OCI-LY1 (cell line): ENCODE data around the gene FHOD3.

Experiments used
- H2AFZ ChIP-seq: fragments of 200-600 bp; sonication (generic), shearing (Covaris generic); 2 replicates; pipeline ENCODE4 v1.6.0; 2014; ENCODE audit warnings: antibody characterized with exemption, mild to moderate bottlenecking, low read length
- H3F3A ChIP-seq: fragments of 200-600 bp; sonication (generic), shearing (Covaris generic); 2 replicates; pipeline ENCODE4 v1.6.0; 2014; ENCODE audit warnings: mild to moderate bottlenecking, antibody characterized with exemption, low read length, moderate library complexity; ENCODE audit not compliant: insufficient read depth
- H3K27ac ChIP-seq: fragments of 200-600 bp; sonication (generic); 2 replicates; pipeline ENCODE4 v1.5.1; 2014; ENCODE audit warnings: low read length, mixed run types, mild to moderate bottlenecking, low read depth; ENCODE audit not compliant: poor library complexity, severe bottlenecking
- H3K27me3 ChIP-seq: fragments of 200-600 bp; sonication (generic); 2 replicates; pipeline ENCODE4 v1.6.0; 2014; ENCODE audit warnings: antibody characterized with exemption, mild to moderate bottlenecking, low read length, moderate library complexity; ENCODE audit not compliant: insufficient read depth
- H3K36me3 ChIP-seq: fragments of 200-600 bp; sonication (generic); 2 replicates; pipeline ENCODE4 v1.6.1; 2014; ENCODE audit warnings: mild to moderate bottlenecking, antibody characterized with exemption, low read length, moderate library complexity, mixed read lengths; ENCODE audit not compliant: insufficient read depth
- H3K4me1 ChIP-seq: fragments of 200-600 bp; sonication (generic); 2 replicates; pipeline ENCODE4 v1.5.1; 2014; ENCODE audit warnings: mild to moderate bottlenecking, low read length, moderate library complexity; ENCODE audit not compliant: insufficient read depth, severe bottlenecking
- H3K4me2 ChIP-seq: fragments of 200-600 bp; sonication (generic), shearing (Covaris generic); 2 replicates; pipeline ENCODE4 v1.6.1; 2014; ENCODE audit warnings: low read length
- H3K4me3 ChIP-seq: fragments of 200-600 bp; sonication (generic); 2 replicates; pipeline ENCODE4 v1.5.1; 2014; ENCODE audit warnings: low read length, low read depth, mild to moderate bottlenecking, mixed read lengths; ENCODE audit not compliant: poor library complexity, severe bottlenecking
- H3K79me2 ChIP-seq: fragments of 200-600 bp; shearing (Covaris generic); 2 replicates; pipeline ENCODE4 v1.6.1; 2016; ENCODE audit warnings: mixed run types, low read length, mixed read lengths; ENCODE audit not compliant: insufficient read depth
- H3K9ac ChIP-seq: fragments of 200-600 bp; sonication (generic), shearing (Covaris generic); 2 replicates; pipeline ENCODE4 v1.6.1; 2014; ENCODE audit warnings: mild to moderate bottlenecking, low read length, mixed read lengths
- H3K9me2 ChIP-seq: fragments of 200-600 bp; sonication (generic), shearing (Covaris generic); 2 replicates; pipeline ENCODE4 v1.6.1; 2014; ENCODE audit warnings: low read depth, mild to moderate bottlenecking, low read length, mixed read lengths
- H3K9me3 ChIP-seq: fragments of 200-600 bp; shearing (Covaris generic); 2 replicates; pipeline ENCODE4 v1.6.1; 2014; ENCODE audit warnings: low read length, mixed read lengths
- H4K20me1 ChIP-seq: fragments of 200-600 bp; sonication (generic), shearing (Covaris generic); 2 replicates; pipeline ENCODE4 v1.6.0; 2016; ENCODE audit warnings: mild to moderate bottlenecking, low read length; ENCODE audit not compliant: insufficient read depth
- CTCF ChIP-seq: fragments of 200-600 bp; sonication (generic), shearing (Covaris generic); IDR thresholded peaks from 2 replicates; pipeline ENCODE4 v1.5.1; 2017; ENCODE audit warnings: mild to moderate bottlenecking, antibody characterized with exemption, low read length, moderate library complexity, mixed read lengths
- EZH2 ChIP-seq: fragments of 200-600 bp; sonication (generic), shearing (Covaris generic); IDR thresholded peaks from 2 replicates; pipeline ENCODE4 v1.8.0; 2017; ENCODE audit warnings: borderline replicate concordance, mixed run types, mild to moderate bottlenecking, antibody characterized with exemption, low read length, moderate library complexity, mixed read lengths

Gene FHOD3

DNA sequence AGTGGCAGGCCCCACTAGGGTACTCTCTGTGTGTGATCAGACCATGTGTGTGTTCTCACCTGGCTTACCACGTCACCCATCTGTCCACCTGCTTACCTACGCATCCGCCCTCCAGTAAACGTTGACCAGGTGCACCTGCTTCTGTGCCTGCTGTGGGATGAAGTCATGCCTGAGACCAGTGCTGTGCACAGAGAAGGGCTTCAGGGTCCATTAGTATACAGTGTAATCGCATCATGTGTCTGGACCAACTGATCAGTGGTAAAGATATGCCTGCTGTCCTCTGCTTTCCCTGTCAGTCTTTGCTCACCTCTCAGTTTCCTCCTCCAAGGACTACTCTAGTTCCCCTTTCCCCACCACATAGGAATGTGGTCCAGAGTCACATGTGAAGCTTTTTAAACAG lies 109.3 kb downstream of the FHOD3 start:
- Histone ChIP-seq H3K4me3 (no peak overlapping the region), H3K4me2 (no peak overlapping the region), H3K9ac (no peak overlapping the region), H4K20me1 (no peaks in the 10 kb centered on the region), H3K27ac (no peak overlapping the region), H2AFZ (no peak overlapping the region), H3K36me3 (no peaks in the 10 kb centered on the region), H3K9me3 (no peaks in the 10 kb centered on the region), H3K9me2 (no peaks in the 10 kb centered on the region), H3K79me2 (no peaks in the 10 kb centered on the region), H3K27me3 (no peaks in the 10 kb centered on the region), H3F3A (no peaks in the 10 kb centered on the region), H3K4me1 (no peaks in the 10 kb centered on the region)
- TF ChIP-seq CTCF (no peak), EZH2 (no peak)

GRCh38 chr18:36408606-36409005 lies 111.1 kb downstream of the FHOD3 start:
- no peaks in the 10 kb centered on the region for H3K79me2 ChIP-seq
- no peaks in the 10 kb centered on the region for H3K9me2 ChIP-seq
- H3K4me3 ChIP-seq: no peak overlapping the region
- no peaks in the 10 kb centered on the region for H3K9me3 ChIP-seq
- H3K27me3 ChIP-seq: no peaks in the 10 kb centered on the region
- no peaks in the 10 kb centered on the region for H3F3A ChIP-seq
- no peak overlapping the region for H2AFZ ChIP-seq
- H3K9ac ChIP-seq: no peak overlapping the region
- no peak overlapping the region for H3K27ac ChIP-seq
- TF ChIP-seq CTCF: no peak
- TF ChIP-seq EZH2: no peak
- H3K4me2 ChIP-seq: no peak overlapping the region
- H3K36me3 ChIP-seq: no peaks in the 10 kb centered on the region
- no peaks in the 10 kb centered on the region for H4K20me1 ChIP-seq
- H3K4me1 ChIP-seq: no peaks in the 10 kb centered on the region

- no peaks in the 10 kb centered on the region for H3K79me2 ChIP-seq
- H3K4me2 ChIP-seq: no peak overlapping the region
- no peak overlapping the region for H3K9ac ChIP-seq
- no peaks in the 10 kb centered on the region for H3K9me3 ChIP-seq
- H3K4me3 ChIP-seq: no peak overlapping the region
- no peaks in the 10 kb centered on the region for H3K9me2 ChIP-seq
- H4K20me1 ChIP-seq: no peaks in the 10 kb centered on the region
- no peak for TF ChIP-seq EZH2
- TF ChIP-seq CTCF: no peak
- no peaks in the 10 kb centered on the region for H3K36me3 ChIP-seq
- H3K27me3 ChIP-seq: no peaks in the 10 kb centered on the region
- no peaks in the 10 kb centered on the region for H3K4me1 ChIP-seq
- no peak overlapping the region for H3K27ac ChIP-seq
- H3F3A ChIP-seq: no peaks in the 10 kb centered on the region
- no peak overlapping the region for H2AFZ ChIP-seq
These were observed 112.3 kb downstream of the FHOD3 start for GRCh38 chr18:36409779-36410178.
